GM19468 (cell line): ENCODE results near the gene TLE7.

ENCODE experiments used
- ATAC-seq: cut with Tn5 transposase; IDR thresholded peaks from one replicate; pipeline ENCODE4 v1.9.1; 2021; ENCODE audit warnings: mild to moderate bottlenecking, moderate library complexity, moderate number of reproducible peaks; ENCODE audit not compliant: unreplicated experiment; ENCODE audit errors: extremely low read depth

TLE7 gene

DNA sequence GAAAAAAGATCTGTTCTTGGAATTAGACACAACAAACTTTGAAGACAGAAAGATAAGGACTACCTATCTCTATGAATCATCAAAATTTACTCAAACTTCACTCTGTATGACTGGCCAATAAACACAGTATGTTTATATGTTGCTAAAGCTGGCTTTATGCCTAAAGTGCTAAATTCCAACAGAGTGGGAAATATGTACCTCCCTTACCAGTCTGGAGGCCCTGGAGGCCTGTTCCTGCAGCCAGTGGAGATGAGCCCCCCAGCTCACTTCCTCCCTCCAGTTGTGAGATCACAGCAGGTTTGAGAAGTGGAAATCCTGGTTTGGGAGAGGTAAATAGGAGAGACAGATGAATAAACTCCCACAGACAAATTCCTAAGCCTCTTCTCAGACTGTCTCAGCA, 11.2 kb upstream of the TLE7 start:
- no peak for ATAC-seq

DNA sequence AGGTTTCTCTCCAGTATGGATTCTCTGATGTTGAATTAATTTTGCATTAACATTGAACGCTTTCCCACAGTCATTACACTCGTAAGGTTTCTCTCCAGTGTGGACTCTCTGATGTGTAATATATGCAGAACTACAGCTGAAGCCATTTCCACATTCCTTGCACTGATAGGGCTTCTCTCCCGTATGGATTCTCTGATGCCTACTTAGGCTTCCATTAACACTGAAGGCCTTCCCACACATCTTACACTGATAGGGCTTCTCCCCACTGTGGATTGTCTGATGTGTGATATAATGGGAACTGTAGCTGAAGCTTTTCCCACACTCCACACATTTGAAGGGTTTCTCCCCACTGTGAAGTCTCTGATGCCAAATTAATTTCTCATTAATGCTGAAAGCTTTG, 7.2 kb upstream of the TLE7 start:
- ATAC-seq: no peak

DNA sequence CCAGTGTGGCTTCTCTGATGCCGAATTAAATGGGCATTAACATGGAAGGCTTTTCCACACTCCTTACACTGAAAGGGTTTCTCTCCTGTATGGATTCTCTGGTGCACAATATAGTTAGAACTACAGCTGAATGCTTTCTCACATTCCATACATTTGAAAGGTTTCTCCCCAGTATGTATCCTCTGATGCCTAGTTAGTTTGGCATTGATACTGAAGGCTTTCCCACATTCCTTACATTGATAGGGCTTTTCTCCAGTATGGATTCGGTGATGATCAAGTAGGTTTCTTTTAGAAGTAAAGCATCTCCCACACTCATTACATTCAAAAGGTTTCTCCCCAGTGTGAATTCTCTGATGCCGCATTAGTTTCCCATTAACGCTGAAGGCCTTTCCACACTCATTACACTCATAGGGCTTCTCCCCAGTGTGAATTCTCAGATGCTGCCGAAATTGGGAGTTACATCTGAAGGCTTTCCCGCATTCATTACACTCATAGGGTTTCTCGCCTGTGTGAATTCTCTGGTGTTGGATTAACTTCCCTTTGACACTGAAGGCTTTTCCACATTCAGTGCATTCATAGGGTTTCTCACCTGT, 6.5 kb upstream of the TLE7 start:
- ATAC-seq: no peak

DNA sequence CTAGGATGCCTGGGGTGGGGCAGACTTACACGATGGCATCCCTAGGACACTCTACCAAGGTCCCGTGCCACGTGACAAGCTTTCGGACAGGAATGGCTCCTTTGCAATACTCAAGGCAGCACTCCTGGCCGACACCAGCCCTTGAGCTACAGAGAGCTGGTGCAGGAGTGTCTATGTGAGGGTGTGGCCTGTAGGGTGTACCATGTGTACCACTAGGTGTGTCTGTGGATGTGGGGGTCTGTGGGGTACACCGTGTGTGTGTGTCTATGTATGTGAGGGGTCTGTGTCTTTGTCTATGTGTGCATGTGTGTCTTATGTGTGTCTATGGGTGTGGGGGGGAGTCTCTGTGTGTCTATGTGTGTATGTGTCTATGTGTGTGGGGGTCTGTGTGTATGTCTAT, 1.9 kb upstream of the TLE7 start:
- ATAC-seq: no peak

DNA sequence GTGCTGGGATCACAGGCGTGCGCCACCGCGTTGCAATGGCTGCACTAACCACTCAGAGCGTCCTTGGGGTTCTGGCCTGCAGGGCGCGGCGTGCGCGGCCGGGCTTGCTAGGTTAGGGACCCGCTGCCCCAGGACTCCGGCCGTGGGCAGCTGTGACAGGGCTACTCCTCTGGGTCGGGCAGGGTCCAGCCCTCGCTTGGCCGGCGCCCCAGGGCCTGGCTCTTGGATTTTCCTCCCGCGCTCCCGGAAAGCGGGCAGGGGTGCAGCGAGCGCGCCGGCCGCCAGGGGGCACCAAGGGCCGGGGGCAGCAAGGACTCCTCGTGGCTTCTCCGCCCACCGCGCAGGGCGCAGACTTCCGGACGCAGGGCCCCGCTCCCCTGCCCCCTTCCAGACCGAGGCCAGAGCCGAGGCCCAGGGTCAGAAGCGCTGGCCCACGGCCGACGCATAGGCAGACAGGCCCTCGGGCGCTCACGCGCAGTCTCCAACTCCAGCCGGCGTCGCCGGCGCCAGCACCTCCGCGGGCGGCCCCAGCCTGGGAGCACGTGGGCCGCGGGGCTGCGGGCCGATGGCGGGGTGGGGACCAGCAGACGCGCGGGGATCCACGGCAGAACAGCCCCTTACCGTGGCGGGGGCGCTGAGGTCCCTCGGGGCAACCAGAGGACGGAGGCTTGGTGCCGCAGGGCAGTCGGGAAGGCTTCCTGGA, 355 bp downstream of the TLE7 start:
- ATAC-seq: no peak

DNA sequence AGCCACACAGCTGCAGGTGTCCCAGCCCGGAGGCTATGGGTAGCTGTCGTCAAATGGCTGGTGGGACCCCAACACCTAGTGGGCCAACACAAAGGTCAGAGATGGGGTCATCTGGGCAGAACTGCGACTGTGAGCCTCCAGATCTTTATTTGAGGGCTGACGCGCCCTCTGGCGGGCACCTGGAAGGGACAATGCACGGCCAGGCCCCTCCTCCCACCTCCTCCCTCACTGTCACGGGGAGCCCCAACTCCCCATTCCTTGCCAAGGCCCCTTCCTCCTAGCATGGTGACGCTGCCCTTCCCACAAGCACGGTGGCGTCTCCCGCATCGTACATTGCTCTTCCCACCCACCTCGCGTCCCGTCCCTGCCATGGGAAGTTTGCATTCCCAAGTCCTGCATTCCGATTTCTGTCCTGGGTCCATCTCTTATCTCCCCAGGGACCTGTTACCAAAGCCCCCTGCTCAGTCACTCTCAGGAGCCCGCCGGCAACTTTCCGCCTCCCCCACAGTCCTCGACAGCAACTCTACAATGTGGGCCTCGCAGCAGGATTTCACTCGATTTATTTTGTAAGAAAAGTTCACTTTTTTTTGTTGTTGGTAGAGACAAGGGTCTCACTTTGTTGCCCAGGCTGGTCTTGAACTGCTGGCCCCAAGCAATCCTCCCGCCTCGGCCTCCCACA, 1.0 kb downstream of the TLE7 start:
- ATAC-seq: no peak

DNA sequence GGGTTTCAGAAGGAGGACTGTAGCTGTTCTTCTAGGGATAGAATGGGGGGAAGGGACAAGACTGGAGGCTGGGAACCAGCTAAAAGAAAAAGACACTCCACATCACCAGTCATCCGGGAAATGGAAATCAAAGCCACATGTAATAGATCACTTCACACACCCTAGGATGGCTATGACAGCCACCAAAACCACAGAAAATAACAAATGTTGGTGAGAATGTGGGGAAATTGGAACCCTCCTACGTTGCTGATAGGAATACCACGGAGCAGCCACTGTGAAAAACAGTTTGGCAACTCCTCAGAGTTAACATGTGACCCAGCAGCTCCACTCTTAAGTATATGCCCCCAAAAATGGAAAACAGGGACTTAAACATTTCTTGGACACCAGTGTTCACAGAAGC, 2.3 kb downstream of the TLE7 start:
- ATAC-seq: no peak

DNA sequence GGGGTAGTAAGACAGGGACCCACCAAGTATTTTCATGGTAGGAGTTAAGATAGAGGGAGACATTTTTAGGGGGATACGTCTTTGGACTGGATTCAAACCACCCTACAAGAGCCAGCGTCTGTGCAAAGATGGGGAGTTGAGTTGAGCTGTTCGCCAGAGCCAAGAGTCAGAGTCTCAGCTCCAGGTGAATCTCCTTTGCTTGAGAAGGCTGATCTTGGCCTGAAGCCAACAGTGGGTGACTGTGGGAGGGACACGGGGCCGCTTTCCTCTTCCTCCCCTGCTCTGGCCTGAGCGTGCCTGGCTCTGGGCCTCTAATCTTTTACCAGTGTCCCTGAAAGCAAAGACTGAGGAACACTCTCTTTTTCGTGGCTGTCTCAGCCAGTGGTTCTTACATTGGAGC, 5.4 kb downstream of the TLE7 start:
- no peak for ATAC-seq

DNA sequence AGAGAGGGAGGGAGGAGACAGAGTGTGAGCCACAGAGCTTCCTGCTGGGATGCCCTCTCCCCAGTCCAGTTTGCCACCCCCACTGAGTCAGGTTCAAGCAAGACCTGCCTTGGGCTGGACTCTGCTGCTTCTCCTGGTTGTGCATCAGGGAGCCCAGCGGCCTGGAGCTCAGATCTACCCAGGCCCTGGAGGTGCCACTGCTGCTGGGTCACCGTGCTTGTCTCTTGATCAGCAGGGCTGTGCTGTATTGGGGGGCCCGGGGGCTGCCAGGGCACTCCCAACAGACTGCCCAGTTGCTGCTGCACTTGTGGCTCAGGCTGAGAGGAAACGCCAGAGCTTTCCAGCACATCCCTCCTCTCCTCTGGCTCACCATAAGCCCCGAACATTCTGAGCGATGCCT, 8.9 kb downstream of the TLE7 start:
- no peak for ATAC-seq

DNA sequence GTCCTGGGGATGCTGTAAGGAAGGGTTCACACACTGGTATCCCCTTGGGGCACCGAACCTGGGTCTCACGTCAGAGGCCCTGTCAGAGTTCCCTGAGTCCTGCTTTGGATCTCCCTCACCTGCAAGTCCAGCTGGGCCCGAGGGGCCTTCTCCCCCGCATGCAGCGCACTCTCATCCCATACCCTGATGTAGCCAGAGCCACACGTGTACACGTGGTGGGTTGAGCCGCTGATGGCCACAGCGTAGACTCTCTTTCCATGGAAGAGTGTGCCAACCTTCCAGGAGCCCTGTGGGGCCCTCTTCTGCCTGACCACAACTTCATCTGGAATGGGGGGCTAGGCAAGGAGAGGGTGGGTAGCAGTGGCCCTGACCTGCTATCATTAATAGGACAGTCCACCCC, 9.9 kb downstream of the TLE7 start:
- ATAC-seq: no peak

DNA sequence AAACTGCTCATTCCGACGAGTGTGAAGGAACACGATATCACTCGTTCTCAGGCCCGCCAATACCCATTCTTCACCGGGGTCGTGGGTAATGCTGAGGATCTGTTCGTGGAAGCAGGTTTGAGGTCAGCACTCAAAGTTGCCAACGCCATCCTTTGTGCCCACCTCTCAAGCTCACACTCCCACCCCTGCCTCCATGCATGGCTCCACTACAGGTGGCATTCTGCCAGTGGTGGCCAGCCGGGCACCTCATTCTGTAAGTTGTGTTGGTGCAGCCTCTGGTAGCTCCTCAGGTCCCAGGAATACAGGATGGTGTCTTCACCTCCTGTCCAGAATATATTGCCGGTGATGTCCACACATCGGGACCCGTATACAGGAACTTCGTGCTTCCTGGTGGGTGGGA, 10.7 kb downstream of the TLE7 start:
- no peak for ATAC-seq

DNA sequence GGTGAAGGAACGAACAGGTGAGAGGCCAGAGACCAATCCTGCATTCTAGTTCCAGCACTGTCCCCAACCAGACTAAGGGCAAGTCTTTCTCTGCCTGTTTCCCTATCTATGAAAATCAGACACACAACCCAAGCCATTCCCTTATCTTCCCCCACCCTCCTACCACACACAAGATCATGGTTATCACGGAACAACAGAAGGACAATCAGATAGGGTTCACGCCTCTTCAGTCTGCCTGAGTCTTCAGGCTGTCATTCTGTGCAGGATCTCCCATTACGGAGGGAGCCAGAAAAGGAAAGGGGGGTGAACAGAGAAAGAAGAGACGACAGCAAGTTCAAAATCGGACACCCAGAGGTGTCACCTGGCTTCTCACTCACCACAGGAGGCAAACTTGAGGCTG, 11.1 kb downstream of the TLE7 start:
- no peak for ATAC-seq

DNA sequence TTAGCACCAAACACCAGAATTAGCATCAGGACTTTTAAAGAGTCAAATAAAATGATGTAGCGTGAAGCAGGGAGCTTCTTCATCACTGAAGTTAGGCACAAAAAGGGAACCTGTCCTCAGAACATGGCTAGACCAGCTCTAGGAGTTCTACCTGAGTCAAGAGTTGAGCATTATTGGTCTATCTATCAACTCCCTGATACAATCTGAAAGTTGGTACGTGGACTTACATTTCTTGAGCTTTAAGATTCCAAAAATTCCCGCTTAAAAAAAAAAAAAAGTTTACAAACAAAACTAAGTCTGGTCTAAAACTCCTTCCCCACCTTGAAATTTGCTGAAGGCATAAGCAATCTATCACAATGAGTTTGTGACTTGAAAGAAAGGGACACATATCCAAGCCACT, 12.3 kb downstream of the TLE7 start:
- ATAC-seq: no peak

DNA sequence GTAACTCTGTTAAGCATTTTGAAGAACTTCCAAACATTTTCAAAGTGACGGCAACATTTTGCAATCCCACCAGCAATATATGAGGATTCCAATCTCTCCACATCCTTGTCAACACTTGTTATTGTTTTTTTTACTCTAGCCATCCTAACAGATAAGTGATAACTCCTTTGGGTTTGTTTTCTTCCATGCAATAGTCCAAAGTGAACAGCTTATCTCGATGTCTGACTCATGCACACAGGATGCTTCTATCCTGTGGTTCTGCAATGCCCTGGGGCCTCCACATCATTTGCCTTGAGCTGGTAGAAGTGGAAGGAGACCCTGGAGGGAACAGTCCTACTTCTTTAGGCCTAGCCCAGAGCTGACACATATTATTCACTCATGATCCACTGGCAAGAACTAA, 13.0 kb downstream of the TLE7 start:
- no peak for ATAC-seq

DNA sequence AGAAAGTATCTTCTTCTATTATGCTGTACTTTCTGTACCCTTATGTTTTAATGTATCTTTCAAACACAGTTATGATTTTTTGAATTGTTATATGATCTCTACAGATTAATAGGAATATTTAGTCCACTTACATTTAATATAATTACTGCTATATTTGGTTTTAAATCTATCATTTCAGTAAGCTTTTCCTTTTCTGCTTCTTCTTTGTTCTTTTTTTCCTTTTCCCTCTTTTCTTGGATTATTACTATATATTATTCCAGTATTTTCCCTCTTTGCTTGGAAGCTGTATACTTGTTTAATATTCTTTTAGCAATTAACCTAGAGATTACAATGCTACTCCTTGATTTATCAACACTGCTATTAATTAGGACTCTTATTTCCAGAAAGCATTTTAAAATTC, 13.5 kb downstream of the TLE7 start:
- ATAC-seq: no peak

DNA sequence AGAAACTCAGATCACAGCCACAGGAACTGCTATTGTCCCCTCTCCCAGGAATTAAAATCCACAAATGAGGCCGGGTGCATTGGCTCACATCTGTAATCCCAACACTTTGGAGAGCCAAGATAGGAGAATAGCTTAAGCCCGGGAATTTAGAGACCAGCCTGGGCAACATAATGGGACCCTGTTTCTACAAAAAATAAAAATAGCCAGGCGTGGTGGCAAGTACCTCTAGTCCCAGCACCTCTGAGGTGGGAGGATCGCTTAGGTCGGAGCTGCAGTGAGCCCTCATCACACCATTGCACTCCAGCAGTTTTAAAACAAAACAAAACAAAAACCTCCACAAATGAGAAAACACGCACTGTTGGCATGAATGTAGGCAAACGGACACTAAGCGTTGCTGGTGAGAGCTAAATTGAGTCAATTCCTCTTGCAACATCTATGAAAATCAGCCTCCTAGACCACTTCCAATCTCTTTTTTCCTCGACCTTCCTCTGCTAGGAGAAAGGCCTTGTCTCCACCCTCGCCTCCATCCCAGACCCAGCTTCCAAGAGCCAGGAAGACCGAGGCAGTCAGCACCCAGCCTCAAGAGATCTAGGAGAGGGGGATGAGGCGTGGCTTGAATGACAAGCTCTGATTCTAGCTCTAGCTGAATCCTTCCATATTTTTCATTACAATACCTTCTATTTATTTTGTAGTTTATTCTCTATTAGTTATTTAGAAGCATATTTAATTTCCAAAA, 14.8 kb downstream of the TLE7 start:
- ATAC-seq: no peak

DNA sequence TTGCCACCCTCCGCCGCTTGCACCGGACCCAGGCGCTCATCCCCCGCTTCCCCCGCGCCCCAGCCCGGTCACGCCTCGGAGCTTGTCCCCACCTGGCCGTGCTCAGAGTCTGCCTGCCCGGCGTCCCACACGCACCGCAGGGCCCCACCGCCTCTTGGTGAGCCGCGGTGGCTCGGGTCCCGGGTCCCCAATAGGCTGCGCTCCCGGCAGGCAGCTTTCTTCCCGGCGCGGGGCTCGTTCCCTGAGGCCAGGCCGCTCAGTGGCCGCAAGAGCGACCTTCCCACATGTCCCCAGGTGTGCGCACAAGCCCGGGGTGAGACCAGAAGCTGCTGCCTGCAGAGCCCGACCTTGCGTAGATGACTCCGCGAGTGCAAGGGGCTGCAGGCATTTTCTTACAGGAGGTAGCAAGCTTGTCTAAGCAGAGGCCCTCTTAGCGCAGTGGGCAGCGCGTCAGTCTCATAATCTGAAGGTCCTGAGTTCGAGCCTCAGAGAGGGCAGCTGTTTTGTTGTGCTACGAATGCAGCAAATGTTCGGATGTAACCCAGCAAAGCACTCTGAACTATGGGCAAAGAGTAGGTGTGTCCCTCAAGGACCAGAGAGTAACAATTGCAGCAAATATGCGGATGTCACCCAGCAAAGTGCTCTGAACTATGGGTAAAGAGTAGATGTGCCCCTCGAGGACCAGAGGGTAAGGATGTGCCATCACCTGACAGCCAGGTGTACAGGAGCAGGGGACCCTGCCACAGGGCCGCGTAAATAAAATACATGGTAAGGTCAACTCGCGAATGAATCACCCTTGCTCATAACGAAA, 15.6 kb downstream of the TLE7 start:
- peak; percentile 37 for ATAC-seq

DNA sequence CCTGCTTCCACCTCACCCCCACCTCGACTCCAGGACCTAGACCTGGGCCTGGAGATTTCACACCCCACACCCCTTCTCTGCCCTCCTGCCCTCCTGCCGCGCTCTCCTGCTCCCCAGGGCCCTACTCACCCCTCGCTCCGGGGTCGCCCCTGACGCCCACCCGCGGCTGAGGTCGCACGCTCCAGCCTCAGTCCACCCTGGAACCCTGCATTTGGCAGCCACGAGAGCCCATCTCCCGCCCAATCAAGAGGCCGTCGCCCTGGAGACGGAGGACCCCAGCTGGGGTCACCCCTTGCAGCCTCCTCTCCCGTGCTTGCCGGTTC, 16.1 kb downstream of the TLE7 start:
- no peak for ATAC-seq

DNA sequence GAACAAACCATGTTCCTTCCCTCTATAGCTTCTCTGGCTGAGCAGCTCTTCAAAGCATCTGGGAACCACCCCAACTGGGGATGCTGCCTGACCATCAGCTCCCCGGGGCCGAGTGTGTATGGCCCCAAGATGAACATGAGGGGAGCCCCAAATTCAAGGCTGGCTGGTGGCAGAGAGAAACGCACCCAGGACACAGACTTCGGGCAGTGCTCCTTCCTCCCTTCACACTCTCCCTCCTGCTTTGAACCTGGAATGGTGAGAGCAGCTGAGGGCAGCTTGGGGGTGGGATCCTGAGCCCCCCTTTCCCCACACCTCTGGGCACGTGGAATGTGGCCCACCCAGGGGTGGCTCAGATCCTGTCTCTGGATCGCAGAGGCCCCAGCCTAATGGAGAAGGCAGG, 17.2 kb downstream of the TLE7 start:
- no peak for ATAC-seq

DNA sequence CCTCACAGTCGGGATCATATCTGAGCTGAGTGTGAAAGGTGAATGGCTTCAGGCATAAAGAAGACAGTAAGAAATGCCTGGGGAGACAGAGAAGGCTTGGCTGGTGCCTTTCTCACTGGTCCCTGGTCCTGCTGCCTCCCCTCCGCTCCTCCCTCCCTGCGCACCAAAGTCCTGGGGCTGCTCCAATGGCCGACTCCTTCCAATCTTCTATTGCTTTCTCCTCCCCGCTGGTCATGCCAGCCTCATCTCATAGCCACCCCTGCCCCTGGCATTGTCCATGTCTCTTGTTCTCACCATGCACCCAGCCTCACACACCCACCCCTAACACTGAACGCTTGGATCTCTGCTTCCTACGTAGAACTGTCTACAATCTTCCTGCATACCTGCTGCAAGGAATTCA, 18.0 kb downstream of the TLE7 start:
- ATAC-seq: no peak

DNA sequence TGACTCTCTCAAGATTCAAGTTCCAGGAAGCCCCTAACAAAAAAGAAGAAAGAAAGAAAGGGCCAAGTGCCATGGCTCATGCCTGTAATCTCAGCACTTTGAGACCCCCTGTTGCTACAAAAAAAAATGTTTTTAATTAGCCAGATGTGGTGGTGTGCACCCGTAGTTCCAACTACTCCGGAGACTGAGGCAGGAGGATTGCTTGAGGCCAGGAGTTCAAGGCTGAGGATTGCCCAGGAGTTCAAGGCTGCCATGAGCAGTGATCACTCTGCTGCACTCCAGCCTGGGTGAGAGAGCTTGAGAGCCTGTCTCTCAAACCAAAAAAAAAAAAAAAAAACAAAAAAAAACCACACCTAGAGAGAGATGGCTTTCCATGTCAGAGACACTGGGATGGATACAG, 18.8 kb downstream of the TLE7 start:
- no peak for ATAC-seq
